Measurements from ENCODE around the gene DNAL1.

Gene DNAL1

GRCh38 chr14:73645248-73645610 lies 443 bp downstream of the DNAL1 start (continued):
- TF ChIP-seq ZNF449 (tag by site-specific recombination; IDR thresholded peaks at IDR 0.05): 0 out of 2 replicates have a peak, but pooled peaks have one; percentile 0

DNA sequence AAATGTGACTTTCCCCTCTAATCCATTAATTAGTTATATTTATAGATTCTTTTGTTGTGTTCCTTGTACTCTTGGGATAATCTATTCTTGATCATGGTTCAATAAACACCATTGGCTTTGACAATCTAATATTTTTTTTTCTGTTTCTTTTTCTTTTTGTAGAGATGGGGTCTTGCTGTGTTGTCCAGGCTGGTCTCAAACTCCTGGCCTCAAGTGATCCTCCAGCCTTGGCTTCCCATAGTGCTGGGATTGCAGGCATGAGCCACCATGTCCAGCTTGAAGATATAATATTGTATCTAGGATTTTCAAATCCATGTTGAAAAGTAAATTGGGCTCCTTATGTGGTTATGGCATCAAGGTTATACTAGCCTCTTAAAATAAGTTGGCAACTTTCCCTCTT lies 6.2 kb downstream of the DNAL1 start:
- TF ChIP-seq ZBTB10 (tag by site-specific recombination; IDR thresholded peaks at IDR 0.05) (no peak), ZNF121 (tag by site-specific recombination; IDR thresholded peaks at IDR 0.05) (peak; percentile 75; the same call in 1 of the 2 replicates), ZNF600 (tag by site-specific recombination; IDR thresholded peaks at IDR 0.05) (no peak), ZNF19 (tag by site-specific recombination; IDR thresholded peaks at IDR 0.05; ENCODE audit: low read depth) (no peak), ZNF677 (tag by site-specific recombination; IDR thresholded peaks at IDR 0.05) (no peak), ZNF112 (tag by site-specific recombination; IDR thresholded peaks at IDR 0.05) (no peak), YY1 (tag by site-specific recombination; IDR thresholded peaks at IDR 0.05) (no peak), ATF2 (tag by site-specific recombination; IDR thresholded peaks at IDR 0.05; ENCODE audit: low read depth) (no peak)
- ChIA-PET CTCF (no interaction called here), POLR2A (interaction anchor here (0.6 kb wide), 1 partner anchor 22 kb away, joined by 3 read pairs; no protein-coding TSS in a partner anchor)
- Histone ChIP-seq H3K36me3 (ENCODE audit: control insufficient read depth in 2 of 2, insufficient read depth in 1 of 2, low read length in 2 of 2) (peaks cover 7 to 10% of the 10 kb centered on the region in 2 experiments; a peak in 2 of 3 replicates), H3K4me3 (ENCODE audit: low read depth, low read length) (no peak overlapping the region), H3K4me1 (ENCODE audit: control insufficient read depth, insufficient read depth, low read length) (no peaks in the 10 kb centered on the region), H3K9me3 (ENCODE audit: control insufficient read depth, insufficient read depth, low read depth, low read length) (no peaks in the 10 kb centered on the region), H3K27ac (ENCODE audit: extremely low read depth, low read depth, low read length) (no peak overlapping the region)

DNA sequence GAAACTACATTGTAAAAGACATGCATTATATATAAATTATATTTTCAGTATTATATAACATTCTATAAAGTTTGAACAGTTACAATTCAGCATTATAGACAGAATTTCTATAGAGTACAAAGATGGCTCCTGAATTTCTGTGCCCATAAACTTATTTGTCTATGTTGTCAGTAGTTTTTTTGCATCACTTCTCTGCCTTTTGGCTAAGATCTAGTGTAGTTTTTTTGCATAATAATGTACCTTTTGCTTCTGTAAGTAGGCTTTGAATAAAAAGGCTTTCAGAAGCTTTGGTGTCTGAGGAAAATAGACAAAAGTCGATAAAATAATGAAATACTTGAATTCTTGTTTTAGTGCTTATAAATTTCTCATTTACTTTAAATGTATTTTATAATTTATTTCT lies 11.1 kb downstream of the DNAL1 start:
- POLR2A ChIA-PET: no interaction called here
- H3K36me3 ChIP-seq (ENCODE audit: control insufficient read depth in 2 of 2, insufficient read depth in 1 of 2, low read length in 2 of 2): peaks cover 7 to 10% of the 10 kb centered on the region in 2 experiments; a peak in 2 of 3 replicates
- no peaks in the 10 kb centered on the region for H3K4me1 ChIP-seq (ENCODE audit: control insufficient read depth, insufficient read depth, low read length)
- no peak overlapping the region for H3K4me3 ChIP-seq (ENCODE audit: low read depth, low read length)
- H3K27ac ChIP-seq (ENCODE audit: extremely low read depth, low read depth, low read length): no peak overlapping the region
- CTCF ChIA-PET: interaction anchor here (0.6 kb wide), 1 partner anchor 48 kb away, joined by 3 read pairs; no protein-coding TSS in a partner anchor
- no peaks in the 10 kb centered on the region for H3K9me3 ChIP-seq (ENCODE audit: control insufficient read depth, insufficient read depth, low read depth, low read length)
- TF ChIP-seq ZNF548 (tag by site-specific recombination; IDR thresholded peaks at IDR 0.05) (no peak), ZNF555 (tag by site-specific recombination; conservative IDR thresholded peaks at IDR 0.05) (no peak), ZNF558 (tag by site-specific recombination; IDR thresholded peaks at IDR 0.05) (no peak), ZNF610 (tag by site-specific recombination; IDR thresholded peaks at IDR 0.05; ENCODE audit: borderline replicate concordance) (no peak), ZNF692 (tag by site-specific recombination; IDR thresholded peaks at IDR 0.05) (no peak), ZNF639 (tag by site-specific recombination; IDR thresholded peaks at IDR 0.05) (no peak), ZNF701 (tag by site-specific recombination; IDR thresholded peaks at IDR 0.05) (no peak), ZFHX2 (tag by site-specific recombination; conservative IDR thresholded peaks at IDR 0.05) (no peak), ZNF670 (tag by site-specific recombination; IDR thresholded peaks at IDR 0.05; ENCODE audit: low read depth) (no peak), ZSCAN4 (tag by site-specific recombination; IDR thresholded peaks at IDR 0.05) (no peak), ZNF366 (tag by site-specific recombination; conservative IDR thresholded peaks at IDR 0.05) (no peak), ZNF76 (tag by site-specific recombination; IDR thresholded peaks at IDR 0.05; ENCODE audit: borderline replicate concordance, low read depth) (no peak), ZNF394 (tag by site-specific recombination; IDR thresholded peaks at IDR 0.05; ENCODE audit: borderline replicate concordance) (no peak)
- TF ChIP-seq, protein P1, sequence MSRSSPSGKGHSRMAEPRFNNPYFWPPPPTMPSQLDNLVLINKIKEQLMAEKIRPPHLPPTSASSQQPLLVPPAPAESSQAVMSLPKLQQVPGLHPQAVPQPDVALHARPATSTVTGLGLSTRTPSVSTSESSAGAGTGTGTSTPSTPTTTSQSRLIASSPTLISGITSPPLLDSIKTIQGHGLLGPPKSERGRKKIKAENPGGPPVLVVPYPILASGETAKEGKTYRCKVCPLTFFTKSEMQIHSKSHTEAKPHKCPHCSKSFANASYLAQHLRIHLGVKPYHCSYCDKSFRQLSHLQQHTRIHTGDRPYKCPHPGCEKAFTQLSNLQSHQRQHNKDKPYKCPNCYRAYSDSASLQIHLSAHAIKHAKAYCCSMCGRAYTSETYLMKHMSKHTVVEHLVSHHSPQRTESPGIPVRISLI (tag by site-specific recombination; IDR thresholded peaks at IDR 0.05): no peak

All from HEK293 (cell line).